Erythroblast (primary cell): ENCODE results near the gene NEURL2.

Experiments
- GATA1 ChIP-seq: IDR thresholded peaks from 2 replicates; pipeline ENCODE4 v1.6.1; 2011; ENCODE audit warnings: low read depth, mild to moderate bottlenecking, control low read depth, low read length, moderate library complexity
- POLR2A ChIP-seq: IDR thresholded peaks from 2 replicates; pipeline ENCODE4 v1.6.1; 2011; ENCODE audit warnings: mild to moderate bottlenecking, low read length

GRCh38 chr20:45921337-45922189 is 30.6 kb upstream of the NEURL2 start:
- TF ChIP-seq POLR2A: no peak
- TF ChIP-seq GATA1: no peak
